ENCODE results near the gene PLD3. TPM values are rescaled to one million over a fixed set of nuclear protein-coding genes. Genes with fewer than 3 reads are reported as not detected.
A peak's percentile ranks its signal among the peaks of the same experiment; 100 is the strongest.

Gene PLD3
- total RNA-seq, 1 donor from 2014 or later: 156 TPM

DNA sequence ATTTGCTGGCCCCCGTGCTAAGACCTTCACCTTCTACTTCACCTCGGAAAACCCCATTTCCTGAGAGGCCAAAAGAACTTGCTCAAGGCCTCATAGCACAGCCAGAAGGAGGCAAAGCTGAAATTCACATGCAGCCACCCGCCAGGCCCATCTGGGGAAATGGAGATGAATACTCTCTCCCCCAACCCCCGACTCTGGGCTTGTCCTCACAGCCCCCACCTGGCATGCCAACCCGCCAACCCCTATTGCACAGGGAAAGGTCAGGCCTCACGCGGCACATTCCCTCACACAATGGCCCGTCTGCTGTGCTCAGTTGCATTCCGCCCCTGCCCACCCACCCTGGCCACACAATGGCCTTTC is 61.5 kb downstream of the PLD3 start:
- peaks cover 52% of the 10 kb centered on the region for H3K4me1 ChIP-seq
- intact Hi-C loops (cut with micrococcal nuclease): no loop called here
- no peak for DNase-seq

DNA sequence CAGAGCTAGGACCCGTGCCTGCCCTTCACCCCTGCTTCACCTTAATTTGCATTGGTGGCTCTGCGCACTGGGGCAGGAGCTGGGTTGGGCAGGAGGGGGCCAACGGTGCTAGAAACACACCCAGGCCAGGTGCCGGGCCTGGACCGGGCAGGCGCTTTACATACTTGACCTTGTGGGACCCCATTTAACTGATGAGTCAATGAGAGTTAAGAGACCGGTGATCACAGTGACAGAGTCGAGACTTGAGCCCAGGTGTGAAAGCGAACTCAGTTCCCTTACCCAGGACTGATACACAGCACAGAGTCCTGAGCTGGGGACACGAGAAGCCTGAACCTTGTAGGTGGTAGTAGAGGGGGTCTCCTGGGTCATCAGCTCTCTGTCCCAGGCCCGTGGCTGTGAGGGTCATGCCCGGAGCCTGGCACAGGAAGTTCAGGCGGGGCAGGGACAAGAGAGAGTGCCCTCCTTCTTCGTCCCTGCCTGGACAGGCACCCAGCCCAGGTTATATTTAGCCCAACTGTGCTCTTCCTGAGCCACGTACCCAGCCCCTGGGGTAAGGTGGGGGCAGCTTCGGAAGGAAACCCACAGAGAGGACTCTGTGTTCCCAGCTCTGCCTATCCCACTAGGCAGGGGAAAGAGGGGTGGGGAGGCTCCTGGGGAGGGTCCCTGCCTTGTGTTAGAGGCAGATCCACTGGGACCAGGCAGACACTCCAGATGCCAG is 62.8 kb downstream of the PLD3 start:
- H3K9me3 ChIP-seq (replicated peaks): no peaks in the 10 kb centered on the region
- intact Hi-C loops (cut with micrococcal nuclease): no loop called here
- peak overlapping the region; percentile 33 for H3K4me3 ChIP-seq
- no peaks in the 10 kb centered on the region for H3K36me3 ChIP-seq
- H3K27me3 ChIP-seq (ENCODE audit: low read depth): no peaks in the 10 kb centered on the region
- TF ChIP-seq, protein P1, sequence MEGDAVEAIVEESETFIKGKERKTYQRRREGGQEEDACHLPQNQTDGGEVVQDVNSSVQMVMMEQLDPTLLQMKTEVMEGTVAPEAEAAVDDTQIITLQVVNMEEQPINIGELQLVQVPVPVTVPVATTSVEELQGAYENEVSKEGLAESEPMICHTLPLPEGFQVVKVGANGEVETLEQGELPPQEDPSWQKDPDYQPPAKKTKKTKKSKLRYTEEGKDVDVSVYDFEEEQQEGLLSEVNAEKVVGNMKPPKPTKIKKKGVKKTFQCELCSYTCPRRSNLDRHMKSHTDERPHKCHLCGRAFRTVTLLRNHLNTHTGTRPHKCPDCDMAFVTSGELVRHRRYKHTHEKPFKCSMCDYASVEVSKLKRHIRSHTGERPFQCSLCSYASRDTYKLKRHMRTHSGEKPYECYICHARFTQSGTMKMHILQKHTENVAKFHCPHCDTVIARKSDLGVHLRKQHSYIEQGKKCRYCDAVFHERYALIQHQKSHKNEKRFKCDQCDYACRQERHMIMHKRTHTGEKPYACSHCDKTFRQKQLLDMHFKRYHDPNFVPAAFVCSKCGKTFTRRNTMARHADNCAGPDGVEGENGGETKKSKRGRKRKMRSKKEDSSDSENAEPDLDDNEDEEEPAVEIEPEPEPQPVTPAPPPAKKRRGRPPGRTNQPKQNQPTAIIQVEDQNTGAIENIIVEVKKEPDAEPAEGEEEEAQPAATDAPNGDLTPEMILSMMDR (IDR thresholded peaks at IDR 0.05; ENCODE audit: borderline replicate concordance): no peak
- peak overlapping the region; percentile 96 for H3K27ac ChIP-seq (replicated peaks)
- DNase-seq: peak; percentile 70
- H3K4me1 ChIP-seq: peaks cover 63% of the 10 kb centered on the region

More for the DNA sequence above, 61.5 kb downstream of the PLD3 start:
- TF ChIP-seq, protein P1 (IDR thresholded peaks at IDR 0.05; ENCODE audit: borderline replicate concordance): no peak
- Histone ChIP-seq H3K4me3 (no peak overlapping the region), H3K27ac (replicated peaks) (peak overlapping the region; percentile 96), H3K36me3 (no peaks in the 10 kb centered on the region), H3K27me3 (ENCODE audit: low read depth) (no peaks in the 10 kb centered on the region), H3K9me3 (replicated peaks) (no peaks in the 10 kb centered on the region)

DNA sequence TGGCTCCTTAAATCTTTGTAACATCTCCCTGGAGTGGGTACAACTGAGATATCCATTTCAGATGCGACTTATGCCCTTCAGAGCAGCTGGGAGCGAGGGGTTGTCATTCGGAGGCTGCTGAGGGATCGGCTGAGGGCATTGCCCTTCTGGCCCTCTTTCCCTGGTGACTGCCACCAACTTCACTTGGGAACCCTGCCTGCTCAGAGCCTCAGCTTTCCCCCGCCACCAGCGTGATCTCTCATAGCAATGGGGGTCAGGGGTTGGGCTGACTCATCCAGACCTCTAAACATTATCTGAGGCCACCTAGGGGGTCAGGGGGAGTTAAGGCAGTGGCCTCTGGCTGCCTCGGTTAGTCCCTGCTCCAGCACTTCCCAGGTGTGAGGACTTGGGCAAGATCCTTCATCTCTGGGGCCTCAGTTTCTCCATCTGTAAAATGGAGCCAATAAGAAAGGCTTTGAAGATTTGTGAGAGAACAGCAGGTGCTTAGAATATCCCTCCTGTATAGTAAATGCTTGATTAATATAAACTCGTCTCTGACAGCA is 63.5 kb downstream of the PLD3 start:
- no peak for DNase-seq
- TF ChIP-seq, protein P1 (IDR thresholded peaks at IDR 0.05; ENCODE audit: borderline replicate concordance): no peak
- H3K27me3 ChIP-seq (ENCODE audit: low read depth): no peaks in the 10 kb centered on the region
- H3K36me3 ChIP-seq: no peaks in the 10 kb centered on the region
- intact Hi-C loops (cut with micrococcal nuclease): no loop called here
- H3K4me1 ChIP-seq: peaks cover 71% of the 10 kb centered on the region
- peak overlapping the region; percentile 33 for H3K4me3 ChIP-seq
- H3K27ac ChIP-seq (replicated peaks): peak overlapping the region; percentile 96
- no peaks in the 10 kb centered on the region for H3K9me3 ChIP-seq (replicated peaks)

DNA sequence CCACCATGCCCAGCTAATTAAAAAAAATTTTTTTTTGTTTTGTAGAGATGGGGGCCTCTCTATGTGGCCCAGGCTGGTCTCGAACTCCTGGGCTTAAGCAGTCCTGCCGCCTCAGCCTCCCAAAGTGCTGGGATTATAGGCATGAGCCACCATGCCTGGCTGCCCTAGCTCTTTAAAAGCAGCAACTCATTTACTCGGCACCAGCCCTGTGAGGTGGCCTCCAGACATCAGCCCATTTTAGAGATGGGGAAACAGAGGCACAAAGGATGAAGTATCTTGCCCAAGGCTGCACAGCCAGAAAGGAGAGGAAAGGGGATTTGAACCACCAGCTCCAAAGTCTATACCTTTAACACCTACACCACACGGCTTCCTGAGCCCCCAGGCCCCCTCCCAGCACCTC is 64.4 kb downstream of the PLD3 start:
- H3K36me3 ChIP-seq: no peaks in the 10 kb centered on the region
- no peak for DNase-seq
- peaks cover 76% of the 10 kb centered on the region for H3K4me1 ChIP-seq
- H3K9me3 ChIP-seq (replicated peaks): no peaks in the 10 kb centered on the region
- intact Hi-C loops (cut with micrococcal nuclease): no loop called here
- no peak overlapping the region for H3K4me3 ChIP-seq
- TF ChIP-seq, protein P1 (IDR thresholded peaks at IDR 0.05; ENCODE audit: borderline replicate concordance): no peak
- H3K27ac ChIP-seq (replicated peaks): peak overlapping the region; percentile 96
- no peaks in the 10 kb centered on the region for H3K27me3 ChIP-seq (ENCODE audit: low read depth)

DNA sequence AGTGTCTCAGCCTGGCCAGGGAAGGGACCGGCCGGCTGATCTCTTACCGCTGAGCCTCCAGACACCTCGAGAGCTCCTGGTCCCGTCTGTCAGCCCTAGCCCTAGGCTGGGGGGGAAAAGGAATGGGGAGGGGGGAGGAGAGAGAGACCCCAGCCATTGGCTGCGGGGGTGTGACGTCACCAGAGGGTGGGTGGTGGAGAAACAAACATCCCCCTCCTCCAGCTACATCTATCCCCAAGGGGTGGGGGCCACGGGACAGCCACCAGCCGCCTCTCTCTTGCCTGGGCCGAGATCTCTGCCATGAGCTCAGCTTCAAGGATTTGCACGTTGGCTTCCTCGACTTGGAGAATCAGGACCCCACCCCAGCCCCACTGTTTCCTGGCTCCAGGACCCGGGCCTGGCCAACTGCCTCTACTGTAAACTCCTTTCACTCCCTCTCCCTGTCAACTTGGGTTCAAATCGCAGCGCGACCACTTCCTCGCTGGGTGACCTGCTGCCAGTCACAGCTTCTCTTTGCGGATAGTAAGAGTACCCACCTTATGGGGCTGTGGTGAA is 64.9 kb downstream of the PLD3 start, which contains the start of gene PRX:
Gene PRX (minus strand): TSS at position 88 of the 555 bp plus-strand sequence. CDS start 5,446 bp downstream, outside the sequence.
- Histone ChIP-seq H3K36me3 (no peaks in the 10 kb centered on the region), H3K4me1 (peaks cover 74% of the 10 kb centered on the region), H3K27ac (replicated peaks) (peak within 1 kb of the TSS; percentile 96), H3K4me3 (no peak within 1 kb of the TSS), H3K27me3 (ENCODE audit: low read depth) (no peaks in the 10 kb centered on the region), H3K9me3 (replicated peaks) (no peaks in the 10 kb centered on the region)
- intact Hi-C loops (cut with micrococcal nuclease): no loop called here
- TF ChIP-seq, protein P1 (IDR thresholded peaks at IDR 0.05; ENCODE audit: borderline replicate concordance): no peak
- no peak for DNase-seq
